NCI-H2081 (cell line): Measurements from ENCODE around the gene ENTPD7.
"Not testable (repeated sequence)": the region's sequence is repeated elsewhere in the genome, so short reads cannot be mapped to it uniquely, and the experiment has no call there.

Experiments used
- DNase-seq, 2 experiments: peaks; one replicate each; lab custom pipeline; 2025; lab: John Stamatoyannopoulos, UW

Gene ENTPD7

GRCh38 chr10:99693933-99694583 lies 34.7 kb downstream of the ENTPD7 start:
- DNase-seq: no peak

- DNase-seq: no peak
Observed at GRCh38 chr10:99695761-99696160, 36.5 kb downstream of the ENTPD7 start.

- no peak for DNase-seq
Observed at GRCh38 chr10:99698504-99699080, 39.3 kb downstream of the ENTPD7 start.

GRCh38 chr10:99700649-99701048 lies 41.3 kb downstream of the ENTPD7 start:
- DNase-seq: no peak

GRCh38 chr10:99708428-99709012 lies 49.2 kb downstream of the ENTPD7 start:
- no peak for DNase-seq

GRCh38 chr10:99709480-99710229 lies 50.3 kb downstream of the ENTPD7 start:
- DNase-seq: no peak

- peak in 1 of 2 experiments; percentile 13 for DNase-seq
Observed at GRCh38 chr10:99711129-99711719, 51.9 kb downstream of the ENTPD7 start.

GRCh38 chr10:99714446-99714845 lies 55.1 kb downstream of the ENTPD7 start:
- DNase-seq: no peak

- no peak for DNase-seq
Observed at GRCh38 chr10:99720387-99720786, 61.1 kb downstream of the ENTPD7 start.

GRCh38 chr10:99730026-99730425 lies 70.7 kb downstream of the ENTPD7 start:
- DNase-seq: no peak

- no peak for DNase-seq
Observed at GRCh38 chr10:99731306-99732032, 72.2 kb downstream of the ENTPD7 start.

- DNase-seq: peak; percentile 91 to 95
Observed at GRCh38 chr10:99732033-99732842, 72.9 kb downstream of the ENTPD7 start, which contains the start of the genes COX15 and CUTC. Gene COX15, minus strand, starts transcription at chr10:99732127. Its CDS starts 78 bp downstream, at chr10:99732049. Gene CUTC, plus strand, starts transcription at chr10:99732234. Its CDS starts 115 bp downstream, at chr10:99732349.

- DNase-seq: peak in 1 of 2 experiments; percentile 6
Observed at GRCh38 chr10:99733366-99733765, 74.1 kb downstream of the ENTPD7 start.

- not testable (repeated sequence) for DNase-seq
Observed at GRCh38 chr10:99734111-99734510, 74.8 kb downstream of the ENTPD7 start.

GRCh38 chr10:99740260-99740659 lies 81.0 kb downstream of the ENTPD7 start:
- no peak for DNase-seq

GRCh38 chr10:99740933-99741559 lies 81.7 kb downstream of the ENTPD7 start:
- DNase-seq: no peak

GRCh38 chr10:99742254-99742653 lies 82.9 kb downstream of the ENTPD7 start:
- DNase-seq: no peak

GRCh38 chr10:99742701-99743100 lies 83.4 kb downstream of the ENTPD7 start:
- no peak for DNase-seq

- DNase-seq: no peak
Observed at GRCh38 chr10:99743841-99744240, 84.5 kb downstream of the ENTPD7 start.

- not testable (repeated sequence) for DNase-seq
Observed at GRCh38 chr10:99746166-99746565, 86.9 kb downstream of the ENTPD7 start.
